Testis (tissue), 3 donors: Measurements from ENCODE around the gene GOT1. TPM values are rescaled to one million over a fixed set of nuclear protein-coding genes. Genes with fewer than 3 reads are reported as not detected.

Experiments used
- DNase-seq: peaks from one replicate; pipeline ENCODE4 v3.0.0-alpha.2; 2019
- H3K27ac ChIP-seq, 2 donors: fragments of 200-600 bp; sonication (generic); one replicate each; pipeline ENCODE4 v1.5.1; 2019
- H3K27me3 ChIP-seq: fragments of 200-600 bp; sonication (generic); one replicate; pipeline ENCODE4 v1.5.1; 2019
- H3K36me3 ChIP-seq: fragments of 200-600 bp; sonication (generic); one replicate; pipeline ENCODE4 v1.5.1; 2017; ENCODE audit warnings: low read depth; ENCODE audit errors: missing control alignments
- H3K4me1 ChIP-seq: fragments of 200-600 bp; sonication (generic); one replicate; pipeline ENCODE4 v1.5.1; 2019
- H3K4me3 ChIP-seq, 2 donors: fragments of 200-600 bp; sonication (generic); one replicate each; pipeline ENCODE4 v1.5.1; 2017 to 2019
- H3K9me3 ChIP-seq: fragments of 200-600 bp; sonication (generic); one replicate; pipeline ENCODE4 v1.5.1; 2017
- POLR2A ChIP-seq: fragments of 450-650 bp; IDR thresholded peaks from one replicate; pipeline ENCODE4 v1.6.1; 2017; ENCODE audit warnings: antibody characterized with exemption, mild to moderate bottlenecking, moderate library complexity
- WGBS, 2 donors: methylation state at CpG; one replicate each; pipeline ENCODE4 v1.1.5; 2018; 5-methylcytosine and 5-hydroxymethylcytosine counted together
- intact Hi-C: fragments of 100-400 bp; cut with DNase I; formaldehyde crosslinking; loops from one replicate; pipeline ENCODE4 v1.15.1; 2023; ENCODE audit warnings: low total_unique reads
- polyA plus RNA-seq: library from polyadenylated mRNA; stranded (reverse); fragments of 350-450 nt; fragmentation: Illumina TruSeq; extraction: RNeasy Lipid Tissue Mini Kit (QIAGEN cat#74804); gene quantifications from one replicate; pipeline ENCODE4 v1.2.3, GENCODE V29; 2014; ENCODE audit warnings: low read depth, low replicate concordance; ENCODE audit not compliant: insufficient read depth
- total RNA-seq, 2 donors: library from RNA; depleted of rRNA; stranded (reverse); fragments of >200 nt; gene quantifications; one replicate each; pipeline ENCODE4 v1.2.3, GENCODE V29; 2016
- TF ChIP-seq, protein P1 (sequence below), 3 experiments: fragments of 450-650 bp in 2 of 3; fragments of 200-600 bp in 1 of 3; sonication (generic) in 1 of 3; IDR thresholded peaks; one replicate each; pipeline ENCODE4 v1.5.1; 2016 to 2019; ENCODE audit warnings: antibody characterized with exemption in 3 of 3, mild to moderate bottlenecking in 2 of 3, moderate library complexity in 1 of 3

The GOT1 gene
- total and polyA plus RNA-seq, 3 donors from 2014 or later: 34.3 to 121 (median 38.3) TPM

DNA sequence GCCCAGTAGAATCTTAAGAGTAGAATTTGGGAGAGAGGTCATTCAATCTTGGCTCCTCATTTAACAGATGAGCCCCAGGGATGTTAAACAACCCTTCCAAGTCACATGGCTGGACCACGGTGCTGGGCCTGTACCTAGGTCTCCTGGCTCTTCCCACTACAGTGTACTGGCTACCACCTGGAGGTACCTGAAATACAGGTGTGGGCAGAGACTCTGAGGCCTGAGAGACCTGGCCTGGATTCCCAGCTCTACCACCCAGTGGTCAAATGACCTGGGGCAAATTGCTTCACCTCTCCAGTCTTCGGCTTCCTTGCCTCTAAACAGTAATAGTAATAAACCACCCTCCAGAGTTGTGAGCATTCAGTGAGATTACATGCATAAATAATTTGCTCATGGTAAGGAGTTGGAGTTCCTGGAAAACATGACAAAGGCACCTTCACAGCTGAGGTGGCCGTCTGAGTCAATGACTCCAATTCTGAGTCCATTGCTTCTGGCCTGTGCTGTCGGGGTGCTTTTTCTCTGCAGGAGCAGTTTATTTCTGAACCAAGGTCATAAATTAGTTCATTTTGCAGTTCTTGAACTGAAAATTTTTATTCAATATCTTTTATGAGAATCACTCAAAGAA is 2.7 kb downstream of the GOT1 start:
- intact Hi-C loops: no loop called here

DNA sequence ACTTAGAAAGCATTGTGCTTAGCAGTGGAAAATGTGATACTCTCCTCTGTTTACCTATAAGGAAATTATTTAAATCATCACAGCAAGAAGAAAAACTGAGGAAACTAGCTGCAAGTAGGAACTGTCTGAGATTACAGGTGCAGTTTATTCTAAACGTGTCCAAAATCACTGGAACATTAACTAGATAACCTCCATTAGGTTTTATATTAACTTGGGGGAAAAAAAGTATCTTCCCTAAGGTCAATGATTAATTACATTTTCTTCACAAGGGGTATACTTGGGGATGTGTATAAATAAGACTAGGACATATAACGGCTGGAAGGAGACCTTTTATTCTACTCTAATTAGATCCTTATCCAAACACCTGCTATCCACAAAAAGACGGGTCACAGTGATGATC is 3.7 kb downstream of the GOT1 start:
- Histone ChIP-seq H3K4me1 (peaks cover 10% of the 10 kb centered on the region), H3K27ac (no peak overlapping the region), H3K4me3 (no peak overlapping the region), H3K9me3 (no peaks in the 10 kb centered on the region), H3K36me3 (no peaks in the 10 kb centered on the region), H3K27me3 (no peaks in the 10 kb centered on the region)
- 62 to 67% methylated on average over 3 of the region's 3 CpGs for WGBS, 2 donors
- no peak for DNase-seq
- no peak for TF ChIP-seq POLR2A
- TF ChIP-seq, protein P1, sequence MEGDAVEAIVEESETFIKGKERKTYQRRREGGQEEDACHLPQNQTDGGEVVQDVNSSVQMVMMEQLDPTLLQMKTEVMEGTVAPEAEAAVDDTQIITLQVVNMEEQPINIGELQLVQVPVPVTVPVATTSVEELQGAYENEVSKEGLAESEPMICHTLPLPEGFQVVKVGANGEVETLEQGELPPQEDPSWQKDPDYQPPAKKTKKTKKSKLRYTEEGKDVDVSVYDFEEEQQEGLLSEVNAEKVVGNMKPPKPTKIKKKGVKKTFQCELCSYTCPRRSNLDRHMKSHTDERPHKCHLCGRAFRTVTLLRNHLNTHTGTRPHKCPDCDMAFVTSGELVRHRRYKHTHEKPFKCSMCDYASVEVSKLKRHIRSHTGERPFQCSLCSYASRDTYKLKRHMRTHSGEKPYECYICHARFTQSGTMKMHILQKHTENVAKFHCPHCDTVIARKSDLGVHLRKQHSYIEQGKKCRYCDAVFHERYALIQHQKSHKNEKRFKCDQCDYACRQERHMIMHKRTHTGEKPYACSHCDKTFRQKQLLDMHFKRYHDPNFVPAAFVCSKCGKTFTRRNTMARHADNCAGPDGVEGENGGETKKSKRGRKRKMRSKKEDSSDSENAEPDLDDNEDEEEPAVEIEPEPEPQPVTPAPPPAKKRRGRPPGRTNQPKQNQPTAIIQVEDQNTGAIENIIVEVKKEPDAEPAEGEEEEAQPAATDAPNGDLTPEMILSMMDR (IDR thresholded peaks at IDR 0.05): no peak
- intact Hi-C loops: no loop called here

More for the DNA sequence above, 2.7 kb downstream of the GOT1 start:
- TF ChIP-seq, protein P1 (IDR thresholded peaks at IDR 0.05): no peak
- TF ChIP-seq POLR2A: no peak
- no peaks in the 10 kb centered on the region for H3K36me3 ChIP-seq
- peaks cover 10% of the 10 kb centered on the region for H3K4me1 ChIP-seq
- no peaks in the 10 kb centered on the region for H3K9me3 ChIP-seq
- 76 to 86% methylated on average over 4 of the region's 4 CpGs for WGBS, 2 donors
- no peak overlapping the region for H3K27ac ChIP-seq
- H3K4me3 ChIP-seq: no peak overlapping the region
- no peaks in the 10 kb centered on the region for H3K27me3 ChIP-seq
- no peak for DNase-seq

DNA sequence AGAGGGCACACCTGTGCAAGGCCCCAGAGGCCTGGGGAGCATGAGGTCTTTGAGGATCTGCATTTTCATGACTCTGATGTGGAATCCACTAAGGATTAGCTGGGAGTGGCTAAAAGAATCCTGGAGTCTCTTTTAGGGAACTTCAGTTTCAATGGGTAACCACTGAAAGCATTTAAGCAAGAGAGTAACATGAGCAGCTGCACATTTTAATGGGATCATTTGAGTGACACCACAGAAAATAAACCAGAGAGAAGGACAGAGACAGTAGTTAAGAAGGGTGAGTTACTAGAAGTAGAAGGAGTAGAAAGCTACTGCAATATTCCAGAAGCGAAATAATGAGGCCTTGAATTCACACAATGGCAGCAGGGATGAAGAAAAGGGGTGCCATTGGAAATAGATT is 5.2 kb downstream of the GOT1 start:
- Histone ChIP-seq H3K4me3 (no peak overlapping the region), H3K27me3 (no peaks in the 10 kb centered on the region), H3K9me3 (no peaks in the 10 kb centered on the region), H3K4me1 (peaks cover 7% of the 10 kb centered on the region), H3K27ac (no peak overlapping the region), H3K36me3 (no peaks in the 10 kb centered on the region)
- TF ChIP-seq, protein P1 (IDR thresholded peaks at IDR 0.05): no peak
- no peak for TF ChIP-seq POLR2A
- intact Hi-C loops: no loop called here
- no peak for DNase-seq
- WGBS, 2 donors: 91 to 93% methylated on average over 1 of the region's 1 CpG

DNA sequence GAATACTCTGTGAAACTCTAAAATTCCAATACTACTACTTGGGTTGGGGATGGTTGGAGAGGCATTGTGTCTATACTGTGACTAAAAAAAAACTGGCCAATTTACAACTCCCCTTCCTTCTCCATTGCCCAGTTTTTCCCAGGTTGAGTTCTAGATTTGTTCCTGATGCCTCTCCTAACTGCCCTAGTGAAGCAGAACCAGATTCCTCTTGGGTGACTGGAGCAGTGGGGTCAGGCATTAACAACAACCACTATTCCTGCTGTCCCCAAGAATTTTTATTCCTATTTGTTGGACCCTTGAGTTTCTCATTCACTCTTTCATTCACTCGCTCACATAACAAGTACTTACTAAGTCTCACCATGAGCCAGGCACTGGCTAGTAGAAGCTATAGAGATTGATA is 5.8 kb downstream of the GOT1 start:
- H3K27me3 ChIP-seq: no peaks in the 10 kb centered on the region
- no peak for DNase-seq
- H3K4me3 ChIP-seq: no peak overlapping the region
- WGBS, 2 donors: 100% methylated on average over 1 of the region's 1 CpG
- H3K27ac ChIP-seq: no peak overlapping the region
- H3K4me1 ChIP-seq: peaks cover 3% of the 10 kb centered on the region
- TF ChIP-seq POLR2A: no peak
- TF ChIP-seq, protein P1 (IDR thresholded peaks at IDR 0.05): no peak
- H3K36me3 ChIP-seq: no peaks in the 10 kb centered on the region
- H3K9me3 ChIP-seq: no peaks in the 10 kb centered on the region
- intact Hi-C loops: no loop called here

DNA sequence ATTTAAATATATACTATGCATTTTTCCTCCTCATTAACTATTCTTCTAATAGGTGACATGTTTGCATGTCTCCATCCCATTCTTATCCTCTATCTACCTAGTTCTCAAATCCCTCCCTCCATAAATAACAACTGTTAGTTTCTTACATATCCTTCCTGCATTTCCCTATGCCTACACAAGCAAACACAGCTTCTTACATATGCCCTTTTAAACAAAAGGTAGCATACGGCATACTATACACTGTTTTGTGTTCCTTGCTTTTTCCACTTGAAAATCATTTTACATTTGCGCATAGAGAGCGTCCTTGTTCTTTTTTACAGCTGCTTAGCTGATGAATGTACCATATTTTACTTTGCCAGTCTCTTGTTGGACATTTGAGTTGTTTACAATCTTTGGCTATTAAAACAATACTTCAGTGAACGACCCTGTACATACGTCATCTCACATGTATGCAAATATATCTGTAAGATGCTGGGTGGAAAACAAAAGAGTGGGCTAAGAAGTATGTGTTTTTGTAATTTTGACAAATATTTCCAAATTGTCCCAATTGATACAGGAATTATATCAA is 7.8 kb downstream of the GOT1 start:
- intact Hi-C loops: no loop called here
- Histone ChIP-seq H3K4me3 (no peak overlapping the region), H3K27ac (no peak overlapping the region), H3K9me3 (no peaks in the 10 kb centered on the region), H3K27me3 (no peaks in the 10 kb centered on the region), H3K4me1 (no peaks in the 10 kb centered on the region), H3K36me3 (no peaks in the 10 kb centered on the region)
- TF ChIP-seq, protein P1 (IDR thresholded peaks at IDR 0.05): no peak
- 96 to 98% methylated on average over 5 of the region's 5 CpGs for WGBS, 2 donors
- no peak for DNase-seq
